ENCODE results near the gene VPS35L.

The VPS35L gene

DNA sequence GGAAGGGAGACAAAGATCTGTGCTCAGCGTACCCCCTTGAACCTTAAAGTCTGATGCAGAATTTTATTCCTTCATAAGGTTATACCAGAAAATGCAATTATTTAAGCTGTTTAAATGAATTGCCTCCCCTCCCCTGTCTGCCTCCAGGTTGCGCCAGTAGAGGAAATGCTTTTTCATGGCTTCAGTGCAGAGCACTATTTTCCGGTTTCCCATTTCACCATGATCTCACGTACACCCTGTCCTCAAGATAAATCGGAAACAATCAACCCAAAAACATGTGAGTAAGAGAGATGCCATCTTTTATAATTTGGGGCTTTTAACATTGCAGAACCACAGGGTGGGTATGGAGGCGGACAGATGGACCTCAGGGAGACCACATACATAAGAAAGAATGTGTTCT lies 178.0 kb downstream of the VPS35L start:
- no peak overlapping the region for H3K4me3 ChIP-seq (ENCODE audit: low read length)
- H2BK120ac ChIP-seq (ENCODE audit: low read depth, low read length), result no peak overlapping the region
- H3K79me1 ChIP-seq (ENCODE audit: low read length), result no peaks in the 10 kb centered on the region
- no peak overlapping the region for H4K5ac ChIP-seq (ENCODE audit: low read length)
- H2BK15ac ChIP-seq (replicated peaks; ENCODE audit: low read depth), result no peak overlapping the region
- no peak overlapping the region for H3K56ac ChIP-seq (ENCODE audit: low read length)
- WGBS (ENCODE audit: extremely low coverage, insufficient coverage, low lambda C conversion rate), result no CpG with 5 or more reads among the region's 6 CpGs
- no peaks in the 10 kb centered on the region for H3K27me3 ChIP-seq (ENCODE audit: insufficient read depth, low read length, poor library complexity)
- H3K4me2 ChIP-seq (ENCODE audit: low read length), result no peak overlapping the region
- no peak overlapping the region for H4K8ac ChIP-seq (ENCODE audit: low read depth, low read length)
- H3K9ac ChIP-seq (ENCODE audit: low read length), result no peak overlapping the region
- peaks cover 2% of the 10 kb centered on the region for H3K36me3 ChIP-seq (ENCODE audit: control insufficient read depth, insufficient read depth, low read length)
- no peak overlapping the region for H3K23ac ChIP-seq (ENCODE audit: low read length)
- no peaks in the 10 kb centered on the region for H3K4me1 ChIP-seq (ENCODE audit: control insufficient read depth, low read depth, low read length)
- no peak overlapping the region for H2BK5ac ChIP-seq (ENCODE audit: low read length)
- H3K4ac ChIP-seq (ENCODE audit: low read depth, low read length), result no peak overlapping the region
- no peak for DNase-seq
- no peaks in the 10 kb centered on the region for H3K79me2 ChIP-seq (ENCODE audit: control insufficient read depth, insufficient read depth, low read length)
- no peak overlapping the region for H2AK5ac ChIP-seq (ENCODE audit: low read length)
- no peak overlapping the region for H3K27ac ChIP-seq (ENCODE audit: low read depth, low read length)
- no peak overlapping the region for H3K18ac ChIP-seq (ENCODE audit: low read length)

DNA sequence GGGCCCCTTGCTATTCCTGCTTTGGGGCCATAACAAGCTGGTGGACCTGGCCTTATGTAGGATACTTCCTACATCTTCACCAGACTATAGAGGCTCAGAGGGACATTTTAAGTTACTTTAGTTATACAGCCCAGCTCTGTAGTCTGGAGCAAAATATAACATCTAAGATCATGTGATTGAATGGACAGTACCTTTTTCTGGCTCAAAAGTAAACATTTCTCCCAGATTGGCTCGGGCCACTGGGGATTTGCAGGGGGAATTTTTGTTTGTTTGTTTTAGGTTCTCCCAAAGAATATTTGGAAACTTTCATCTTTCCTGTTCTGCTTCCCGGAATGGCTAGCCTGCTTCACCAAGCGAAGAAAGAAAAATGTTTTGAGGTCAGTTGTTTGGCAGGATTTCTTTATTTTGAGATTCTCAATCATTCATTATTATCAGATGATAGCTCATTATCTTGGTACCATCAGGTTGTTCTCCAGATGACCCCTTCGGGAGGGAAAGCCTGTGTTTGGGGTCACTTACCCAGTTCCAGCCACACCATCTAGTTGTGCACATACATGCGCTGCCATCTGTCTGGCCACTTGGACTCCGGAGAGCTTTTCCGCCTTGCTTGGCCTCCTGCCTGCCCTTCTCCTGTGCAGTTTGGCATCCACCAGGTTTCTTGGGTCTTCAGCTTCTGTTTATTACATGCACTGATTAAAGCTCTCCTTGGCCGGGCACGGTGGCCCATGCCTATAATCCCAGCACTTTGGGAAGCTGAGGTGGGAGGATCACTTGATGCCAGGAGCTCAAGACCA lies 179.8 kb downstream of the VPS35L start:
- Histone ChIP-seq H3K18ac (ENCODE audit: low read length) (no peak overlapping the region), H2BK15ac (replicated peaks; ENCODE audit: low read depth) (no peak overlapping the region), H4K8ac (ENCODE audit: low read depth, low read length) (no peak overlapping the region), H3K79me1 (ENCODE audit: low read length) (no peaks in the 10 kb centered on the region), H3K9ac (ENCODE audit: low read length) (no peak overlapping the region), H2BK5ac (ENCODE audit: low read length) (no peak overlapping the region), H3K56ac (ENCODE audit: low read length) (no peak overlapping the region), H3K4me3 (ENCODE audit: low read length) (no peak overlapping the region), H3K79me2 (ENCODE audit: control insufficient read depth, insufficient read depth, low read length) (no peaks in the 10 kb centered on the region), H3K27ac (ENCODE audit: low read depth, low read length) (no peak overlapping the region), H3K23ac (ENCODE audit: low read length) (no peak overlapping the region), H3K4me1 (ENCODE audit: control insufficient read depth, low read depth, low read length) (no peaks in the 10 kb centered on the region), H3K4me2 (ENCODE audit: low read length) (no peak overlapping the region), H3K36me3 (ENCODE audit: control insufficient read depth, insufficient read depth, low read length) (peaks cover 2% of the 10 kb centered on the region), H4K5ac (ENCODE audit: low read length) (no peak overlapping the region), H3K4ac (ENCODE audit: low read depth, low read length) (no peak overlapping the region), H3K27me3 (ENCODE audit: insufficient read depth, low read length, poor library complexity) (no peaks in the 10 kb centered on the region), H2BK120ac (ENCODE audit: low read depth, low read length) (no peak overlapping the region), H2AK5ac (ENCODE audit: low read length) (no peak overlapping the region)
- no peak for DNase-seq
- WGBS (ENCODE audit: extremely low coverage, insufficient coverage, low lambda C conversion rate), result no CpG with 5 or more reads among the region's 9 CpGs

DNA sequence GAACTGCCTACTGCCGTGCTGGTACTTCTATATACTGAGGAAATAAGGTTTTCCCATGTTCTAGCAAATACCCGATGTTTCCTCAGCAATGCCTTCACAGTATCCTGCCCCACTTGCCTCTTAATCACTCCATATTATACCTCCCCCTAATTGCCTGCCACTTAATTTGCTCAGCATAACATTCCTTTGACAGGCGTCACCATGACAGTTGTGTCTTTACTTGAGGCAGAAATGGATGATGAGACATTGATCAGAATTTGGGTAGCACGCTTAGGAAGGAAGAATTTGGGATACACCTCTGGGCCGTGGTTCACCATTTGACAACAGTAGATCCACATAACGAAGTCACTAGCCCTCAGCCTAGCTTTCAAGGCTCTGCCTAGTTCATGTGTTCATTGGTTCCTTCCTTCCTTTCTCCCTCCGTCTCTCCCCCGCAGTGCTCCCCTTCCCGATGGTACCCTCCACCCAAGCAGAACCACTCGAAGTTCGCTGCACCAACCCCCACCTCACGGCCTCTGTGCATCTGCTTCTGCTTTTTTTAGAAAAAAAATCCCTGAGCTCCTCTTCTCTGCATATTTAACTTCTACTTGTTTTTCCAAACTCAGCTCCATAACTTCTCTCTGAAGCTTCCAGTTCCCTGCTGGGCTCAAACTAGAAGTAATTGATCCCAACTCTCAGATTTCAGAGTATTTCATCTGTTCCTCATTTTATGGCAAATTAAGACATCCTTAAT lies 182.0 kb downstream of the VPS35L start:
- Histone ChIP-seq H3K27ac (ENCODE audit: low read depth, low read length) (no peak overlapping the region), H3K23ac (ENCODE audit: low read length) (no peak overlapping the region), H3K79me1 (ENCODE audit: low read length) (no peaks in the 10 kb centered on the region), H3K36me3 (ENCODE audit: control insufficient read depth, insufficient read depth, low read length) (peaks cover 2% of the 10 kb centered on the region), H2BK15ac (replicated peaks; ENCODE audit: low read depth) (no peak overlapping the region), H3K4me3 (ENCODE audit: low read length) (no peak overlapping the region), H3K27me3 (ENCODE audit: insufficient read depth, low read length, poor library complexity) (no peaks in the 10 kb centered on the region), H4K5ac (ENCODE audit: low read length) (no peak overlapping the region), H3K4me2 (ENCODE audit: low read length) (no peak overlapping the region), H2BK5ac (ENCODE audit: low read length) (no peak overlapping the region), H2AK5ac (ENCODE audit: low read length) (no peak overlapping the region), H3K18ac (ENCODE audit: low read length) (no peak overlapping the region), H3K9ac (ENCODE audit: low read length) (no peak overlapping the region), H3K4me1 (ENCODE audit: control insufficient read depth, low read depth, low read length) (no peaks in the 10 kb centered on the region), H4K8ac (ENCODE audit: low read depth, low read length) (no peak overlapping the region), H3K56ac (ENCODE audit: low read length) (no peak overlapping the region), H3K4ac (ENCODE audit: low read depth, low read length) (no peak overlapping the region), H2BK120ac (ENCODE audit: low read depth, low read length) (no peak overlapping the region), H3K79me2 (ENCODE audit: control insufficient read depth, insufficient read depth, low read length) (no peaks in the 10 kb centered on the region)
- no peak for DNase-seq
- no CpG with 5 or more reads among the region's 12 CpGs for WGBS (ENCODE audit: extremely low coverage, insufficient coverage, low lambda C conversion rate)

GRCh38 chr16:19741354-19741753 lies 185.9 kb downstream of the VPS35L start:
- no peak overlapping the region for H3K56ac ChIP-seq (ENCODE audit: low read length)

DNA sequence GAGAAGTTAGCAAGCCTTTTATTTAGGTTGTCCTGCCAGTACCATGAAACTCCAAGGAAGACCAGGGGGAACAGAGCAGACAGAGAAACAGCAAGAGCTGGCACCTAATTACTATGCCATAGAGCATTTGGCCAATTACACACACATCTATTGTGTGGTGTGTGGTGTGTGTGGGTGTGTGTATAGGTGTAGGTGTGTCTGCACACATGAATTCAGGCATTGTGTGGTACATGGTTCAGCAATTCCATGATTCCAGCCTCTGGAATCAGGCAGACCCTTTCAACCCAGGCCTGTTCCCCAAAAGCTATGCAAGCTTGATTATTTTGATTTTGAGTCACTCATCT lies 188.3 kb downstream of the VPS35L start:
- DNase-seq, result no peak
- Histone ChIP-seq H2BK5ac (ENCODE audit: low read length) (no peak overlapping the region), H3K36me3 (ENCODE audit: control insufficient read depth, insufficient read depth, low read length) (no peaks in the 10 kb centered on the region), H3K4me2 (ENCODE audit: low read length) (no peak overlapping the region), H3K9ac (ENCODE audit: low read length) (no peak overlapping the region), H3K79me2 (ENCODE audit: control insufficient read depth, insufficient read depth, low read length) (no peaks in the 10 kb centered on the region), H3K23ac (ENCODE audit: low read length) (no peak overlapping the region), H2AK5ac (ENCODE audit: low read length) (no peak overlapping the region), H2BK120ac (ENCODE audit: low read depth, low read length) (no peak overlapping the region), H3K18ac (ENCODE audit: low read length) (no peak overlapping the region), H3K79me1 (ENCODE audit: low read length) (no peaks in the 10 kb centered on the region), H4K5ac (ENCODE audit: low read length) (no peak overlapping the region), H2BK15ac (replicated peaks; ENCODE audit: low read depth) (no peak overlapping the region), H3K27me3 (ENCODE audit: insufficient read depth, low read length, poor library complexity) (no peaks in the 10 kb centered on the region), H4K8ac (ENCODE audit: low read depth, low read length) (no peak overlapping the region), H3K27ac (ENCODE audit: low read depth, low read length) (no peak overlapping the region), H3K4ac (ENCODE audit: low read depth, low read length) (no peak overlapping the region), H3K56ac (ENCODE audit: low read length) (no peak overlapping the region), H3K4me1 (ENCODE audit: control insufficient read depth, low read depth, low read length) (no peaks in the 10 kb centered on the region), H3K4me3 (ENCODE audit: low read length) (no peak overlapping the region)

More at GRCh38 chr16:19741354-19741753, 185.9 kb downstream of the VPS35L start:
- no peak overlapping the region for H4K5ac ChIP-seq (ENCODE audit: low read length)
- no peaks in the 10 kb centered on the region for H3K36me3 ChIP-seq (ENCODE audit: control insufficient read depth, insufficient read depth, low read length)
- no peak overlapping the region for H2AK5ac ChIP-seq (ENCODE audit: low read length)
- H3K79me2 ChIP-seq (ENCODE audit: control insufficient read depth, insufficient read depth, low read length), result no peaks in the 10 kb centered on the region
- no CpG with 5 or more reads among the region's 1 CpG for WGBS (ENCODE audit: extremely low coverage, insufficient coverage, low lambda C conversion rate)
- H3K4me2 ChIP-seq (ENCODE audit: low read length), result no peak overlapping the region
- no peak overlapping the region for H2BK15ac ChIP-seq (replicated peaks; ENCODE audit: low read depth)
- H4K8ac ChIP-seq (ENCODE audit: low read depth, low read length), result no peak overlapping the region
- no peaks in the 10 kb centered on the region for H3K4me1 ChIP-seq (ENCODE audit: control insufficient read depth, low read depth, low read length)
- H3K27ac ChIP-seq (ENCODE audit: low read depth, low read length), result no peak overlapping the region
- DNase-seq, result no peak
- no peak overlapping the region for H2BK120ac ChIP-seq (ENCODE audit: low read depth, low read length)
- no peaks in the 10 kb centered on the region for H3K27me3 ChIP-seq (ENCODE audit: insufficient read depth, low read length, poor library complexity)
- H2BK5ac ChIP-seq (ENCODE audit: low read length), result no peak overlapping the region
- no peak overlapping the region for H3K4me3 ChIP-seq (ENCODE audit: low read length)
- no peak overlapping the region for H3K18ac ChIP-seq (ENCODE audit: low read length)
- no peak overlapping the region for H3K9ac ChIP-seq (ENCODE audit: low read length)
- no peak overlapping the region for H3K4ac ChIP-seq (ENCODE audit: low read depth, low read length)
- H3K79me1 ChIP-seq (ENCODE audit: low read length), result no peaks in the 10 kb centered on the region
- no peak overlapping the region for H3K23ac ChIP-seq (ENCODE audit: low read length)

Measured in mesendoderm (in vitro differentiated cells).